Measurements from ENCODE around the gene RAP1GAP2. TPM values are rescaled to one million over a fixed set of nuclear protein-coding genes. Genes with fewer than 3 reads are reported as not detected.
A peak's percentile ranks its signal among the peaks of the same experiment; 100 is the strongest.

Gene RAP1GAP2
- total and polyA plus RNA-seq, 11 donors = 13.5 to 44.1 (median 34.3) TPM

GRCh38 chr17:2903193-2903974 lies 107.1 kb downstream of the RAP1GAP2 start:
- WGBS, 4 donors = 68 to 80% (median 73%) methylated on average over 8 of the region's 8 CpGs
- DNase-seq (no peak), ATAC-seq (no peak)
- peak overlapping the region in 6 of 12 donors; percentile 17 to 88 (median 54) for H3K27ac ChIP-seq
- H3K4me3 ChIP-seq = no peak overlapping the region
- no peak for TF ChIP-seq CTCF (IDR thresholded peaks at IDR 0.05)
- no peak for TF ChIP-seq POLR2A (IDR thresholded peaks at IDR 0.05)
- intact Hi-C loops (cut with DNase I) = loop anchor here in 2 of 10 donors (5.0 kb wide), 2 partner anchors 41 to 51 kb away; no protein-coding TSS in a partner anchor
- H3K36me3 ChIP-seq = no peaks in the 10 kb centered on the region
- peaks cover 0 to 4% (median 0%) of the 10 kb centered on the region in 12 donors for H3K9me3 ChIP-seq
- H3K4me1 ChIP-seq = peaks cover 0 to 63% (median 14%) of the 10 kb centered on the region in 12 donors
- no peaks in the 10 kb centered on the region for H3K27me3 ChIP-seq

- TF ChIP-seq CTCF (IDR thresholded peaks at IDR 0.05) (no peak), POLR2A (IDR thresholded peaks at IDR 0.05) (no peak)
- Histone ChIP-seq H3K4me1 (peaks cover 0 to 63% (median 14%) of the 10 kb centered on the region in 12 donors), H3K4me3 (no peak overlapping the region), H3K9me3 (peaks cover 0 to 4% (median 0%) of the 10 kb centered on the region in 12 donors), H3K27me3 (no peaks in the 10 kb centered on the region), H3K36me3 (no peaks in the 10 kb centered on the region), H3K27ac (peak overlapping the region in 5 of 12 donors; percentile 25 to 88 (median 66))
- 25 to 40% (median 32%) methylated on average over 15 to 16 of the region's 16 CpGs for WGBS, 4 donors
- ATAC-seq = peak; percentile 72 to 87 (median 78)
- intact Hi-C loops (cut with DNase I) = loop anchor here in 4 of 10 donors (2.0 to 5.0 kb wide), 4 partner anchors 41 to 52 kb away; no protein-coding TSS in a partner anchor
- DNase-seq = peak; percentile 70 to 89 (median 77)
Observed at GRCh38 chr17:2904135-2904534, 107.9 kb downstream of the RAP1GAP2 start.

GRCh38 chr17:2905269-2905668 lies 109.0 kb downstream of the RAP1GAP2 start:
- Histone ChIP-seq H3K4me3 (no peak overlapping the region), H3K27me3 (no peaks in the 10 kb centered on the region)
- intact Hi-C loops (cut with DNase I) = loop anchor here in 2 of 10 donors (2.0 kb wide), 2 partner anchors 42 to 50 kb away; no protein-coding TSS in a partner anchor

More at GRCh38 chr17:2905269-2905668, 109.0 kb downstream of the RAP1GAP2 start:
- peak; percentile 74 to 83 (median 78) for ATAC-seq
- peak overlapping the region; percentile 31 to 88 (median 72) for H3K27ac ChIP-seq
- H3K36me3 ChIP-seq = no peaks in the 10 kb centered on the region
- no peak for TF ChIP-seq POLR2A (IDR thresholded peaks at IDR 0.05)
- no peak for TF ChIP-seq CTCF (IDR thresholded peaks at IDR 0.05)
- peaks cover 0 to 4% (median 0%) of the 10 kb centered on the region in 12 donors for H3K9me3 ChIP-seq
- DNase-seq = peak; percentile 61 to 91 (median 76)
- WGBS, 4 donors = 26 to 43% (median 38%) methylated on average over 9 to 13 of the region's 13 CpGs
- peaks cover 0 to 64% (median 14%) of the 10 kb centered on the region in 12 donors for H3K4me1 ChIP-seq

Measured in heart left ventricle (tissue), 16 donors.